ENCODE results near the gene BEAN1. TPM values are rescaled to one million over a fixed set of nuclear protein-coding genes. Genes with fewer than 3 reads are reported as not detected.
"Not testable (repeated sequence)": the region's sequence is repeated elsewhere in the genome, so short reads cannot be mapped to it uniquely, and the experiment has no call there.

BEAN1 gene
- total and polyA plus RNA-seq, 9 of the 15 experiments (the other 6 are each of a cell fraction or from before 2014, with no cell fraction given): not detected

DNA sequence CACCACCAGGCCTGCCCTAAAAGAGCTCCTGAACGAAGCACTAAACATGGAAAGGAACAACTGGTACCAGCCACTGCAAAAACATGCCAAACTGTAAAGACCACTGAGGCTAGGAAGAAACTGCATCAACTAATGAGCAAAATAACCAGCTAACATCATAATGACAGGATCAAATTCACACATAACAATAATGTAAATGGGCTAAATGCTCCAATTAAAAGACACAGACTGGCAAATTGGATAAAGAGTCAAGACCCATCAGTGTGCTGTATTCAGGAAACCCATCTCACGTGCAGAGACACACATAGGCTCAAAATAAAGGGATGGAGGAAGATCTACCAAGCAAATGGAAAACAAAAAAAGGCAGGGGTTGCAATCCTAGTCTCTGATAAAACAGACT, 70.8 kb downstream of the BEAN1 start:
- H3K4me3 ChIP-seq; BruUV-seq (replicated peaks); DNase-seq (ENCODE audit: extremely low read depth in 1 of 4, low spot score in 3 of 4); H3K9ac ChIP-seq (ENCODE audit: insufficient read depth in 1 of 2, low read depth in 2 of 2, low read length in 2 of 2); H3K79me2 ChIP-seq (ENCODE audit: control insufficient read depth, insufficient read depth, low read length); in situ Hi-C loops (cut with MboI); intact Hi-C loops (cut with micrococcal nuclease); ATAC-seq; H3K9me3 ChIP-seq (replicated peaks; ENCODE audit: control insufficient read depth, insufficient read depth, low read depth, low read length); FAIRE-seq; H3K27ac ChIP-seq (ENCODE audit: extremely low read depth, low read depth, low read length); CTCF ChIA-PET (ENCODE audit: low intra/inter-chr PET ratio); H3K4me2 ChIP-seq (ENCODE audit: insufficient read depth, low read length); H3K9me1 ChIP-seq (ENCODE audit: control insufficient read depth, insufficient read depth, low read length); H2AFZ ChIP-seq (ENCODE audit: low read depth, low read length); H4K20me1 ChIP-seq (replicated peaks; ENCODE audit: control insufficient read depth, insufficient read depth, low read length); H3K4me1 ChIP-seq (replicated peaks in 1 of 2; ENCODE audit: control insufficient read depth in 2 of 2, insufficient read depth in 2 of 2, low read length in 2 of 2); H3K36me3 ChIP-seq (ENCODE audit: control insufficient read depth, insufficient read depth, low read length); POLR2A ChIA-PET: not testable (repeated sequence)
- peaks cover 6 to 20% of the 10 kb centered on the region in 2 experiments; a peak in 4 of 5 replicates for H3K27me3 ChIP-seq (ENCODE audit: control insufficient read depth in 2 of 2, insufficient read depth in 2 of 2, low read length in 2 of 2)
- 0% methylated on average over 1 of the region's 2 CpGs for WGBS (ENCODE audit: insufficient coverage, low coverage, missing lambda C conversion rate)
- peak; percentile 96 for TF ChIP-seq ZNF507 (tag; conservative IDR thresholded peaks at IDR 0.05)
- peak; percentile 80 for TF ChIP-seq ZNF354B (CRISPR knock-in tag; IDR thresholded peaks at IDR 0.05)

DNA sequence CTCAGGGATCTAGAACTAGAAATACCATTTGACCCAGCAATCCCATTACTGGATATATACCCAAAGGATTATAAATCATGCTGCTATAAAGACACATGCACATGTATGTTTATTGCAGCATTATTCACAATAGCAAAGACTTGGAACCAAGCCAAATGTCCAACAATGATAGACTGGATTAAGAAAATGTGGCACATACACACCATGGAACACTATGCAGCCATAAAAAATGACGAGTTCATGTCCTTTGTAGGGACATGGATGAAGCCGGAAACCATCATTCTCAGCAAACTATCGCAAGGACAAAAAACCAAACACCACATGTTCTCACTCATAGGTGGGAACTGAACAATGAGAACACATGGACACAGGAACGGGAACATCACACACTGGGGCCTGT, 74.5 kb downstream of the BEAN1 start:
- intact Hi-C loops (cut with micrococcal nuclease); CTCF ChIA-PET (ENCODE audit: low intra/inter-chr PET ratio); H3K4me1 ChIP-seq (replicated peaks in 1 of 2; ENCODE audit: control insufficient read depth in 2 of 2, insufficient read depth in 2 of 2, low read length in 2 of 2); DNase-seq (ENCODE audit: extremely low read depth in 1 of 4, low spot score in 3 of 4); H3K27ac ChIP-seq (ENCODE audit: extremely low read depth, low read depth, low read length); H3K9me1 ChIP-seq (ENCODE audit: control insufficient read depth, insufficient read depth, low read length); H4K20me1 ChIP-seq (replicated peaks; ENCODE audit: control insufficient read depth, insufficient read depth, low read length); in situ Hi-C loops (cut with MboI); H3K27me3 ChIP-seq (ENCODE audit: control insufficient read depth in 2 of 2, insufficient read depth in 2 of 2, low read length in 2 of 2); H2AFZ ChIP-seq (ENCODE audit: low read depth, low read length); H3K9me3 ChIP-seq (replicated peaks; ENCODE audit: control insufficient read depth, insufficient read depth, low read depth, low read length); ATAC-seq; H3K4me2 ChIP-seq (ENCODE audit: insufficient read depth, low read length); H3K79me2 ChIP-seq (ENCODE audit: control insufficient read depth, insufficient read depth, low read length); BruUV-seq (replicated peaks); H3K4me3 ChIP-seq; H3K36me3 ChIP-seq (ENCODE audit: control insufficient read depth, insufficient read depth, low read length); H3K9ac ChIP-seq (ENCODE audit: insufficient read depth in 1 of 2, low read depth in 2 of 2, low read length in 2 of 2); FAIRE-seq: not testable (repeated sequence)
- POLR2A ChIA-PET: interaction anchor here (0.6 to 1.9 kb wide), 2 partner anchors 10 to 658 kb away, joined by 3 to 8 read pairs; partner anchors contain the start of gene TRADD
- TF ChIP-seq NFIC (IDR thresholded peaks at IDR 0.05): peak; percentile 83
- TF ChIP-seq NFIX (CRISPR knock-in tag; IDR thresholded peaks at IDR 0.05; ENCODE audit: low read depth): peak; percentile 35; the same call in 1 of the 2 replicates
- 0 out of 2 replicates have a peak, but pooled peaks have one; percentile 46 for TF ChIP-seq BCOR (IDR thresholded peaks at IDR 0.05)
- WGBS (ENCODE audit: insufficient coverage, low coverage, missing lambda C conversion rate): 34% methylated on average over 4 of the region's 4 CpGs

All from K562 (cell line).